Gastrocnemius medialis (tissue), 4 donors: ENCODE results near the gene TMEM132D. TPM values are rescaled to one million over a fixed set of nuclear protein-coding genes. Genes with fewer than 3 reads are reported as not detected.

Experiments used
- ATAC-seq, 2 donors: fragments of 150-250 bp; one replicate each; pipeline ENCODE4 v1.9.1; 2016
- DNase-seq, 2 donors: peaks; one replicate each; pipeline ENCODE4 v3.0.0-alpha.2; 2019
- H3K27ac ChIP-seq, 4 donors: fragments of 200-600 bp; sonication (generic); 1 replicate in 1 of 4; 2 replicates in 3 of 4; pipeline ENCODE4 v1.5.1; 2016 to 2018; ENCODE audit warnings: mild to moderate bottlenecking in 2 of 4, moderate library complexity in 1 of 4
- H3K27me3 ChIP-seq, 3 donors: fragments of 200-600 bp; sonication (generic) in 2 of 3; 1 replicate in 1 of 3; 2 replicates in 2 of 3; pipeline versions ENCODE4 v1.5.1 to v1.6.0; 2016 to 2019; ENCODE audit warnings: mild to moderate bottlenecking in 1 of 3, moderate library complexity in 1 of 3
- H3K36me3 ChIP-seq, 2 donors: fragments of 200-600 bp; sonication (generic) in 1 of 2; one replicate each; pipeline ENCODE4 v1.5.1; 2017 to 2018
- H3K4me1 ChIP-seq, 2 donors: fragments of 200-600 bp; sonication (generic) in 1 of 2; one replicate each; pipeline ENCODE4 v1.5.1; 2016 to 2017; ENCODE audit warnings: mild to moderate bottlenecking in 2 of 2
- H3K4me3 ChIP-seq, 4 donors: fragments of 200-600 bp; sonication (generic) in 3 of 4; 1 replicate in 1 of 4; 2 replicates in 3 of 4; pipeline ENCODE4 v1.5.1; 2016 to 2019; ENCODE audit warnings: mild to moderate bottlenecking in 2 of 4
- H3K9me3 ChIP-seq, 3 donors: fragments of 200-600 bp; sonication (generic) in 2 of 3; 1 replicate in 1 of 3; 2 replicates in 2 of 3; pipeline ENCODE4 v1.5.1; 2016 to 2019
- CTCF ChIP-seq, 5 experiments: fragments of 450-650 bp in 3 of 5; fragments of 200-600 bp in 2 of 5; sonication (generic) in 2 of 5; IDR thresholded peaks in 4 of 5; conservative IDR thresholded peaks in 1 of 5; 1 replicate in 4 of 5; 2 replicates in 1 of 5; pipeline ENCODE4 v1.5.1; 2016 to 2019; ENCODE audit warnings: antibody characterized with exemption in 5 of 5, mild to moderate bottlenecking in 3 of 5, moderate library complexity in 3 of 5
- POLR2A ChIP-seq, 2 donors: fragments of 450-650 bp; IDR thresholded peaks; one replicate each; pipeline ENCODE4 v1.6.1; 2017; ENCODE audit warnings: antibody characterized with exemption in 2 of 2, mild to moderate bottlenecking in 2 of 2, moderate library complexity in 2 of 2
- in situ Hi-C, 4 donors: fragments of 200-750 bp; cut with MboI; loops; one replicate each; pipeline versions ENCODE4 v1.15.0 to v1.8.0; 2017; ENCODE audit warnings: low sequenced_read_pairs in 4 of 4
- intact Hi-C: fragments of 100-400 bp; cut with DNase I; formaldehyde crosslinking; loops from one replicate; pipeline ENCODE4 v1.15.1; 2023; ENCODE audit warnings: low total_unique reads
- total RNA-seq, 4 donors: library from RNA; depleted of rRNA; stranded (reverse); fragments of >200 nt; gene quantifications; one replicate each; pipeline versions ENCODE4 v1.1.0 to v1.2.3, GENCODE V29; 2016

The TMEM132D gene
- total RNA-seq, 4 donors from 2014 or later: not detected

- DNase-seq: no peak
- TF ChIP-seq CTCF (IDR thresholded peaks at IDR 0.05 in 4 of 5, conservative IDR thresholded peaks at IDR 0.05 in 1 of 5): no peak
- H3K27ac ChIP-seq: no peak overlapping the region
- no peaks in the 10 kb centered on the region for H3K36me3 ChIP-seq
- intact Hi-C loops: no loop called here
- H3K27me3 ChIP-seq: no peaks in the 10 kb centered on the region
- in situ Hi-C loops: no loop called here
- no peaks in the 10 kb centered on the region for H3K9me3 ChIP-seq
- ATAC-seq: no peak
- no peak overlapping the region for H3K4me3 ChIP-seq
- no peaks in the 10 kb centered on the region for H3K4me1 ChIP-seq
Observed at GRCh38 chr12:129827866-129828384, 75.9 kb downstream of the TMEM132D start.

GRCh38 chr12:129827102-129827865 is 76.5 kb downstream of the TMEM132D start:
- Histone ChIP-seq H3K9me3 (no peaks in the 10 kb centered on the region), H3K27ac (no peak overlapping the region), H3K4me3 (no peak overlapping the region), H3K27me3 (no peaks in the 10 kb centered on the region), H3K36me3 (no peaks in the 10 kb centered on the region), H3K4me1 (no peaks in the 10 kb centered on the region)
- DNase-seq (no peak), ATAC-seq (no peak)
- TF ChIP-seq POLR2A (IDR thresholded peaks at IDR 0.05) (no peak), CTCF (IDR thresholded peaks at IDR 0.05 in 4 of 5, conservative IDR thresholded peaks at IDR 0.05 in 1 of 5) (no peak)
- intact Hi-C loops (no loop called here), in situ Hi-C loops (no loop called here)

GRCh38 chr12:129826273-129826672 is 77.6 kb downstream of the TMEM132D start:
- Histone ChIP-seq H3K27ac (no peak overlapping the region), H3K4me3 (no peak overlapping the region), H3K4me1 (no peaks in the 10 kb centered on the region), H3K9me3 (no peaks in the 10 kb centered on the region), H3K27me3 (no peaks in the 10 kb centered on the region), H3K36me3 (no peaks in the 10 kb centered on the region)
- no peak for DNase-seq
- TF ChIP-seq POLR2A (IDR thresholded peaks at IDR 0.05): no peak
- TF ChIP-seq CTCF (IDR thresholded peaks at IDR 0.05 in 4 of 5, conservative IDR thresholded peaks at IDR 0.05 in 1 of 5): no peak
- no peak for ATAC-seq
- in situ Hi-C loops (no loop called here), intact Hi-C loops (no loop called here)

- H3K27me3 ChIP-seq: no peaks in the 10 kb centered on the region
- H3K27ac ChIP-seq: no peak overlapping the region
- TF ChIP-seq CTCF (IDR thresholded peaks at IDR 0.05 in 4 of 5, conservative IDR thresholded peaks at IDR 0.05 in 1 of 5) (no peak), POLR2A (IDR thresholded peaks at IDR 0.05) (no peak)
- no peaks in the 10 kb centered on the region for H3K9me3 ChIP-seq
- in situ Hi-C loops: no loop called here
- ATAC-seq (no peak), DNase-seq (no peak)
- no peak overlapping the region for H3K4me3 ChIP-seq
- intact Hi-C loops: no loop called here
- H3K4me1 ChIP-seq: no peaks in the 10 kb centered on the region
- no peaks in the 10 kb centered on the region for H3K36me3 ChIP-seq
Observed at GRCh38 chr12:129825316-129825715, 78.5 kb downstream of the TMEM132D start.
